Measurements from ENCODE around the gene TBX1.

TBX1 gene

GRCh38 chr22:19743651-19744050, 16.9 kb upstream of the TBX1 start:
- ChIA-PET POLR2A (ENCODE audit: low non-redundant PET) (interaction anchor here (0.5 kb wide), 1 partner anchor 170 kb away, joined by 3 read pairs; no protein-coding TSS in a partner anchor), CTCF (no interaction called here)
- H3K27ac ChIP-seq, result no peak overlapping the region; the same call in 1 of the 2 replicates
- no peak for TF ChIP-seq CTCF (conservative IDR thresholded peaks at IDR 0.05; ENCODE audit: low read depth)
- DNase-seq (ENCODE audit: low spot score), result no peak

- CTCF ChIA-PET, result no interaction called here
These were observed 16.1 kb upstream of the TBX1 start for GRCh38 chr22:19744350-19745006.

GRCh38 chr22:19745155-19746101, 15.2 kb upstream of the TBX1 start:
- TF ChIP-seq CTCF (conservative IDR thresholded peaks at IDR 0.05; ENCODE audit: low read depth), result no peak
- ChIA-PET CTCF (interaction anchor here (2.0 kb wide), 1 partner anchor 11 kb away, joined by 12 read pairs; no protein-coding TSS in a partner anchor), POLR2A (ENCODE audit: low non-redundant PET) (no interaction called here)
- peak overlapping the region; percentile 27 for H3K27ac ChIP-seq
- DNase-seq (ENCODE audit: low spot score), result no peak

More at GRCh38 chr22:19744350-19745006, 16.1 kb upstream of the TBX1 start:
- no peak for DNase-seq (ENCODE audit: low spot score)
- POLR2A ChIA-PET (ENCODE audit: low non-redundant PET), result interaction anchor here (0.5 kb wide), 1 partner anchor 169 kb away, joined by 3 read pairs; no protein-coding TSS in a partner anchor
- H3K27ac ChIP-seq, result peak overlapping the region; percentile 27; the same call in 1 of the 2 replicates
- no peak for TF ChIP-seq CTCF (conservative IDR thresholded peaks at IDR 0.05; ENCODE audit: low read depth)

- CTCF ChIA-PET, result interaction anchor here (0.6 to 2.0 kb wide), 2 partner anchors 10 to 66 kb away, joined by 4 to 12 read pairs; no protein-coding TSS in a partner anchor
- H3K27ac ChIP-seq, result no peak overlapping the region
- TF ChIP-seq CTCF (conservative IDR thresholded peaks at IDR 0.05; ENCODE audit: low read depth), result no peak
- no peak for DNase-seq (ENCODE audit: low spot score)
- POLR2A ChIA-PET (ENCODE audit: low non-redundant PET), result no interaction called here
These were observed 13.9 kb upstream of the TBX1 start for GRCh38 chr22:19746726-19747125.

GRCh38 chr22:19747551-19747950, 13.0 kb upstream of the TBX1 start:
- ChIA-PET POLR2A (ENCODE audit: low non-redundant PET) (no interaction called here), CTCF (no interaction called here)
- DNase-seq (ENCODE audit: low spot score), result no peak
- no peak overlapping the region for H3K27ac ChIP-seq
- TF ChIP-seq CTCF (conservative IDR thresholded peaks at IDR 0.05; ENCODE audit: low read depth), result no peak

GRCh38 chr22:19748139-19748538, 12.4 kb upstream of the TBX1 start:
- ChIA-PET CTCF (no interaction called here), POLR2A (ENCODE audit: low non-redundant PET) (no interaction called here)
- no peak for TF ChIP-seq CTCF (conservative IDR thresholded peaks at IDR 0.05; ENCODE audit: low read depth)
- no peak overlapping the region for H3K27ac ChIP-seq
- no peak for DNase-seq (ENCODE audit: low spot score)

Data from RWPE1 (cell line).